Fibroblast of skin of scalp (primary cell): ENCODE measurements around the gene ZBTB6.
A peak's percentile ranks its signal among the peaks of the same experiment; 100 is the strongest.
"Not testable (repeated sequence)": the region's sequence is repeated elsewhere in the genome, so short reads cannot be mapped to it uniquely, and the experiment has no call there.

Source experiments
- DNase-seq: peaks from one replicate; pipeline ENCODE4 v3.0.0-alpha.2; 2013

The ZBTB6 gene

DNA sequence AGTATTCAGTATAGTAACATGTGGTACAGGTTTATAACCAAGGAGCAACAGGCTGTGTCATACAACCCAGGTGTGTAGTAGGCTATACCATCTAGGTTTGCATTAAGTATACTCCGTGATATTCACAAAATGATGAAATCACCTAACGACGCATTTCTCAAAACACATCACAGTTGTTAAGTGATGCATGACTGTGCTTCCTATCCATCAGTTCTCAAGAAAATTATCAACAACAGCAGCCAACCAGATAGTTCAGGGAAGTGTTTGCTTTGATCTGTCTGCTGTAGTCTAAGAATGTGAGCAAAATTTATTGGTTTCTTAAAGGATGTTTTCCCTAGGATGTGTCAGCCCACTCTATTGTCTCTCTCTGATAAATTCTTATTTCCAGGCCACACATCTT is 10.8 kb upstream of the ZBTB6 start:
- no peak for DNase-seq

DNA sequence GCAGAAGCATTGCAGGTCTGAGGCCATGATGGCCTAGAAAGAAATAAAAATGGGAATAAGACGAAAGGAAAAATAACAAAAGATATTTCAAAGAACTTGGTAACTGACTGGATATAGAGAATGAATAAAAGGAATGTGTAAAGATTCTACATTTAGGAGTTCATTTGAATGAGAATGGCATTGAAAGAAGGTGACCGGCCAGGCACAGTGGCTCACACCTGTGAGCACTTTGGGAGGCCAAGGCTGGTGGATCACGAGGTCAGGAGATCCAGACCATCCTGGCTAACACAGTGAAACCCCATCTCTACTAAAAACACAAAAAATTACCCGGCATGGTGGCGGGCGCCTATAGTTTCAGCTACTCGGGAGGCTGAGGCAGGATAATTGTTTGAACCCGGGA is 9.6 kb upstream of the ZBTB6 start:
- DNase-seq = no peak

DNA sequence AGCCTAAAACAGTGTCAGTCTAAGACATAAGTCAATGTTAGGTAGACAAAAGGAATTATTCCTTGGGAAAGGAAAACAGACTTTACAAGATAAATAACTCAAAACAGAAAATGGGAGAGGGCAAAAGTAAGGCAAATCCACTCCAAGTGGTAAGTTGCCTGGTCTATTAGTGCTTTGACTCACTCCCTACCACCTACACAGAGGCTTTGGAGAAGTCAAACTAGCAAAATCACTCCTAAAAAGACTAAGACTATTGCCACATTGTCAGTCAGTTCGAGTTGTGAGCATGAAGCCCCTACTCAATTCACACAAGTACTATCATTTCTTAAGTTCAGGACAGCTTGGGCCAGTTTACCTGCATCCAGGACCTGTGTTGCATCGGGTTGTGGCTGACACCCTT is 5.2 kb upstream of the ZBTB6 start:
- no peak for DNase-seq

DNA sequence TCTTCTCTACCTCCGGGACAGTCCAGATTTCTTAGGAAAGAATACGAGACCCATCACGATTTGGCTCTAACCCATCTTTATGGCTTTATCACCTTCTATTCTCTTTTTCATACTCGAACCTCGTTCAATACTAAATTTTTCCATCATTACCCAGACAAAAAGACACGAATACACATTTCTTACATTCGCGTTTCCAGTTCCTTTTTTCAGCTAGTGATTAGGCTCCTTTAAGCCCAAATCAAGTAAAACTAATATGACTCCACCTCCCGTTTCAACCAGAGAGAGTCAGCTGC is 506 bp downstream of the ZBTB6 start:
- DNase-seq = no peak

DNA sequence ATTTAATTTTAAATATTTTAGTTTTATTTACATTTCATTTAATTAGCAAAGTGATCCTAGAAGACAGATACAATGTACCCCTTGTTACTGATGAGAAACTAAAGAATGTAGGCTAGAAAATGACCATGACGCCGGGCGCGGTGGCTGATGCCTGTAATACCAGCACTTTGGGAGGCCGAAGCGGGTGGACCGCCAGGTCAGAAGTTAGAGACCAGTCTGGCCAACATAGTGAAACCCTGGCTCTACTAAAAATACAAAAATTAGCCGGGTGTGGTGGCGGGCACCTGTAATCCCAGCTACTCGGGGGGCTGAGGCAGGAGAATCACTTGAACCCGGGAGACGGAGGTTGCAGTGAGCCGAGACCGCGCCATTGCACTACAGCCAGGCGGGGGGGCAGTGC is 7.0 kb downstream of the ZBTB6 start:
- DNase-seq = not testable (repeated sequence)

- peak; percentile 100 for DNase-seq
Observed at GRCh38 chr9:122904823-122905710, 8.1 kb downstream of the ZBTB6 start, which contains the start of gene RC3H2. Gene RC3H2 (minus strand): TSS chr9:122905359. CDS start chr9:122897509, 7,850 bp downstream.

- peak; percentile 24 for DNase-seq
Observed at GRCh38 chr9:122904466-122904822, 8.7 kb downstream of the ZBTB6 start.

- DNase-seq = peak; percentile 4
Observed at GRCh38 chr9:122900791-122901190, 12.3 kb downstream of the ZBTB6 start.

- DNase-seq = no peak
Observed at GRCh38 chr9:122897969-122898368, 15.2 kb downstream of the ZBTB6 start.

DNA sequence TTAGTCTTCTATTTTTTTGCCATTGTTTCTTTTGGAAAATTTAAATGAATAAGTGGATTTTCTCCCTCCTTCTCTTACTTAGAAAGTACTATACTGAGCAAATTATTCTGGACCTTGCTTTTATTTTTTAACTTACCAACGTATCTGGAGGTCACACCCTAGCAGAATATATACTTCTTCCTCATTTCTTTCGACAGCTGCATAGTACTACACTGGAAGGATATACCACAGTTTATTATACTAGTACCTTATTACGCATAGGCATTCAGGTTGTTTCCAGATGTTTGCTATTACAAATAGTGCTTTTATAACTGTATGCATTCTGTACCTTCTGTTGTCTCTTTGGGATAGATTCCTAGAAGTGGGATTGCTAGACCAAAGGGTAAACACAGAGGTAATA is 24.6 kb downstream of the ZBTB6 start:
- no peak for DNase-seq

- DNase-seq = no peak
Observed at GRCh38 chr9:122883125-122883524, 30.0 kb downstream of the ZBTB6 start.

- DNase-seq = no peak
Observed at GRCh38 chr9:122879443-122879842, 33.7 kb downstream of the ZBTB6 start.

GRCh38 chr9:122875523-122875922 is 37.6 kb downstream of the ZBTB6 start:
- DNase-seq = no peak

GRCh38 chr9:122867276-122867675 is 45.8 kb downstream of the ZBTB6 start:
- DNase-seq = not testable (repeated sequence)

- no peak for DNase-seq
Observed at GRCh38 chr9:122866079-122866478, 47.0 kb downstream of the ZBTB6 start.

DNA sequence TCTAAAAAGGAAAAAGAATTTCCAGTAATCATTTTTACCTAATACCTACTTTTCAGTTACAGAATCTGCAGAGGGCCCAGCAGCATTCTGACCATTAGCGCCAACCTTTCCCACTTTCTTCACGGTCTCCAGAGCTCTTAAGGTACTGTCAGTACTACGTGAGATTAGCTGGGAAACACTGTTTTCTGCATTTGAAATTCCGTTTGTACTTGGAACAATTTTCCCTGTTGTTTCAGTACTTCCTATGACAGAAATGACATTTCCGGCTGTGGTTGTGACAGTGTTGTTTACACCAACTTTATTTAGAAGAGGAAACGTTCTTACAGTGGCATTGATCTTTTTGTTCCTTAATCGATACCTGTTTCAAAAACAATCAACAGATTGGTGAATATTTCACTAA is 47.8 kb downstream of the ZBTB6 start:
- no peak for DNase-seq

DNA sequence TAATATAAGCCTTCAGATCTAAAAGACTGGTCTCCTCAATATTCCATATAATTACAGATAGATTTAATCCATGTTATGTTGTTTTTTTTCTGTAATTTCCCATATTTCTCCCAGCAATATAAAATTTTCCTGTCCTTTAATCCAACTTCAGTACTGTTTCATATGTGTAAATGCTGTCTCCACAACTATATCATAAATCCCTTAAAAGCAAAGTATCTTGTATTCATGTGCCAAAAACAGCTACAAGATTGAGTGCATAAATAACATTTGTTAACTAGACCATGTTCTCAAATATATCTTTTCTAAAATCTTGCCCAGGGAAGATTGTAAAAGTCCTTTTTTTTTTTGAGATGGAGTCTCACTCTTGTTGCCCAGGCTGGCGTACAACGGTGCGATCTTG is 49.7 kb downstream of the ZBTB6 start:
- no peak for DNase-seq

DNA sequence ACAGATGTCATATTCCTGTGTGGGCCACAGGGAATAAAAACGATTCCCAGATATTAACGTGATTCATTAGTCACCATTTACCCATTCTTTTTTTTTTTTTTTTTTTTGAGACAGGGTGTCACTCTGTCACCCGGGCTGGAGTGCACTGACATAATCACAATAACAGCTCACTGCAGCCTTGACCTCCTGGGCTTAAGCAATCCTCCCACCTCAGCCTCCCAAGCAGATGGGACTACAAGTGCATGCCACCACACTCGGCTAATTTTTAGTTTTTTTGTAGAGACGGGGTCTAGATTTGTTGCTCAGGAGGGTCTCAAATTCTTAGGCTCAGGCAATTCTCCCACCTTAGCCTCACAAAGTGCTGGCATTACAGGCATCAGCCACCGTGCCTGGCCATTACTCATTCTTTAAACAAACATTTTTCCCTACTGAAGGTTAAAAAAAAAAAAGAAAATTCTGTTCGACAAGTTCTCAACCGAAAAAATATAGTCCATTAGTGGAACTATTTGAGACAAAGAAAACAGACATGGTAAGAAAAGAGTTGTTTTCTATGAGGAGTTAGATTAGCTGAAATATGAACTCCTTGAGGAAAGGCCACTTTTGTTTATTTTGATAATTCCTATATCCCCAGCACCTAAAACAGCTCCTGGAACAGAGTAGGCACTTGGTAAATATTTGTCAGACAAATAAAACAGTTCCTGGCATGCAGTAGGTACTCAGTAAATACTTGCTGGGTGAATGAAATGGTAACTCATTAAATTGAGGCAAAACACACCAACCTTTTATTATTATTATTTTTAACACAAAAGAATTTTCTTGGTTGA is 52.6 kb downstream of the ZBTB6 start:
- no peak for DNase-seq
